ENCODE data around the gene TNFSF8. TPM values are rescaled to one million over a fixed set of nuclear protein-coding genes. Genes with fewer than 3 reads are reported as not detected.

Gene TNFSF8
- polyA plus RNA-seq, 1 donor from 2014 or later = not detected

- Histone ChIP-seq H3F3A (ENCODE audit: insufficient read depth, low read length, poor library complexity, severe bottlenecking) (no peaks in the 10 kb centered on the region), H3K4me3 (ENCODE audit: low read length) (no peak overlapping the region), H3K36me3 (ENCODE audit: insufficient read depth, low read length) (no peaks in the 10 kb centered on the region), H4K20me1 (ENCODE audit: insufficient read depth) (no peaks in the 10 kb centered on the region), H3K79me2 (replicated peaks; ENCODE audit: insufficient read depth, low read length) (no peaks in the 10 kb centered on the region), H2AFZ (ENCODE audit: low read depth, low read length) (no peak overlapping the region), H3K9me2 (ENCODE audit: insufficient read depth, low read length) (no peaks in the 10 kb centered on the region), H3K27me3 (ENCODE audit: insufficient read depth, low read depth, low read length) (no peaks in the 10 kb centered on the region), H3K4me2 (ENCODE audit: low read length) (no peak overlapping the region), H3K9me3 (ENCODE audit: low read length) (no peaks in the 10 kb centered on the region), H3K27ac (ENCODE audit: low read length) (no peak overlapping the region), H3K9ac (ENCODE audit: low read length) (no peak overlapping the region)
- TF ChIP-seq CTCF (IDR thresholded peaks at IDR 0.05; ENCODE audit: poor library complexity, severe bottlenecking) (no peak), RAD21 (conservative IDR thresholded peaks at IDR 0.05) (no peak), TAF1 (IDR thresholded peaks at IDR 0.05; ENCODE audit: low read depth) (no peak), EZH2 (IDR thresholded peaks at IDR 0.05; ENCODE audit: borderline replicate concordance, insufficient read depth, low read length, poor library complexity, severe bottlenecking) (no peak), SMC3 (conservative IDR thresholded peaks at IDR 0.05; ENCODE audit: poor library complexity) (no peak), EP300 (conservative IDR thresholded peaks at IDR 0.05; ENCODE audit: poor library complexity, severe bottlenecking) (no peak), POLR2AphosphoS5 (IDR thresholded peaks at IDR 0.05) (no peak), REST (IDR thresholded peaks at IDR 0.05; ENCODE audit: borderline replicate concordance) (no peak), MXI1 (conservative IDR thresholded peaks at IDR 0.05; ENCODE audit: poor library complexity, severe bottlenecking) (no peak)
These were observed 7.1 kb upstream of the TNFSF8 start for GRCh38 chr9:114937516-114937915.

- Histone ChIP-seq H3K9me2 (ENCODE audit: insufficient read depth, low read length) (no peaks in the 10 kb centered on the region), H3K9me3 (ENCODE audit: low read length) (no peaks in the 10 kb centered on the region), H3K4me3 (ENCODE audit: low read length) (no peak overlapping the region), H3K27me3 (ENCODE audit: insufficient read depth, low read depth, low read length) (no peaks in the 10 kb centered on the region), H3K36me3 (ENCODE audit: insufficient read depth, low read length) (no peaks in the 10 kb centered on the region), H3K27ac (ENCODE audit: low read length) (no peak overlapping the region), H2AFZ (ENCODE audit: low read depth, low read length) (no peak overlapping the region), H3F3A (ENCODE audit: insufficient read depth, low read length, poor library complexity, severe bottlenecking) (no peaks in the 10 kb centered on the region), H3K4me2 (ENCODE audit: low read length) (no peak overlapping the region), H3K79me2 (replicated peaks; ENCODE audit: insufficient read depth, low read length) (no peaks in the 10 kb centered on the region), H4K20me1 (ENCODE audit: insufficient read depth) (no peaks in the 10 kb centered on the region), H3K9ac (ENCODE audit: low read length) (no peak overlapping the region)
- TF ChIP-seq EP300 (conservative IDR thresholded peaks at IDR 0.05; ENCODE audit: poor library complexity, severe bottlenecking) (no peak), POLR2AphosphoS5 (IDR thresholded peaks at IDR 0.05) (no peak), TAF1 (IDR thresholded peaks at IDR 0.05; ENCODE audit: low read depth) (no peak), RAD21 (conservative IDR thresholded peaks at IDR 0.05) (no peak), EZH2 (IDR thresholded peaks at IDR 0.05; ENCODE audit: borderline replicate concordance, insufficient read depth, low read length, poor library complexity, severe bottlenecking) (no peak), CTCF (IDR thresholded peaks at IDR 0.05; ENCODE audit: poor library complexity, severe bottlenecking) (no peak), SMC3 (conservative IDR thresholded peaks at IDR 0.05; ENCODE audit: poor library complexity) (no peak), REST (IDR thresholded peaks at IDR 0.05; ENCODE audit: borderline replicate concordance) (no peak), MXI1 (conservative IDR thresholded peaks at IDR 0.05; ENCODE audit: poor library complexity, severe bottlenecking) (no peak)
These were observed 6.2 kb upstream of the TNFSF8 start for GRCh38 chr9:114936581-114936980.

Data from neural cell (in vitro differentiated cells).